ENCODE measurements around the gene MYCBP2.
"Not testable (repeated sequence)": the region's sequence is repeated elsewhere in the genome, so short reads cannot be mapped to it uniquely, and the experiment has no call there.

Gene MYCBP2

DNA sequence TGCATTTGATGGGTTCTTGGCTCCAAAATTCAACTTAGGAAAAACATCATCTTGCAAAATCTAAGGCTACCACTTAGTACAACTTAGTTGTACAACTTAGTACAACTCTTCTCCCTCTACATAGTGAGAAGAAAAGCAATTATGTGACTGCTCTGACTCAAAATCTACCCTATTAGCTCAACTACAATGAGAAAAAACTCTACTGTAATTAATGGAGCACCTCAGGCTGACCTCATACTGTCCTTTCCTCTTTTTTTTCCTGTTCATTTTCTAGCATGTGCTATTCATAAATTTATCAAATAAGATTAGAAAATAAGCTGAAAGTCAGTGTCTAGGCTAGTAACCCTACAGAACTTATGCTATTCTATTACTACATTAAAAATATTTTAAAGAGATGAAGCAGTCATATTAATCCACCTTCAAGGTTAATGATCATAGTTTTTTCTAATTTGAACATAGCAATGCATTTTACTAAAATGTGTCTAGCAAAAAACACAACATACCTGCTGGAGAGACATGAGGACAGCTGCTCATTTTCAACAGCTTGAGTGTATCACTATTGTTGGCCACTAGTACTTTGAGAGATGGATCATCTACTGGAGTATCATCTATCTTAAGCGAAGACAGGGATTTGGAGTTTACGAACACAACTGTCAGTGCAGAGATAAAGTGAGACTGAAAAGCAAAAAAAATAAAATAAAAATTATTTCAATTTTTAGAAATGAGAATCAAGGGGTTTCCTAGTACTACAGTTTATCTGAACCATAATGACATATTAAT, 311.8 kb downstream of the MYCBP2 start:
- Histone ChIP-seq H3K4me3 (ENCODE audit: low read depth, low read length) (no peak overlapping the region), H3K36me3 (ENCODE audit: control insufficient read depth in 2 of 2, insufficient read depth in 1 of 2, low read length in 2 of 2) (peaks cover 20 to 95% of the 10 kb centered on the region in 2 experiments), H3K4me1 (ENCODE audit: control insufficient read depth, insufficient read depth, low read length) (no peaks in the 10 kb centered on the region), H3K27ac (ENCODE audit: extremely low read depth, low read depth, low read length) (no peak overlapping the region), H3K9me3 (ENCODE audit: control insufficient read depth, insufficient read depth, low read depth, low read length) (no peaks in the 10 kb centered on the region)
- no peak for TF ChIP-seq ZNF629 (tag by site-specific recombination; IDR thresholded peaks at IDR 0.05)
- no peak for TF ChIP-seq ZIC2 (tag by site-specific recombination; IDR thresholded peaks at IDR 0.05)
- no peak for TF ChIP-seq ZNF514 (tag by site-specific recombination; IDR thresholded peaks at IDR 0.05)
- no peak for TF ChIP-seq ZNF223 (tag by site-specific recombination; IDR thresholded peaks at IDR 0.05)
- TF ChIP-seq, protein P1, sequence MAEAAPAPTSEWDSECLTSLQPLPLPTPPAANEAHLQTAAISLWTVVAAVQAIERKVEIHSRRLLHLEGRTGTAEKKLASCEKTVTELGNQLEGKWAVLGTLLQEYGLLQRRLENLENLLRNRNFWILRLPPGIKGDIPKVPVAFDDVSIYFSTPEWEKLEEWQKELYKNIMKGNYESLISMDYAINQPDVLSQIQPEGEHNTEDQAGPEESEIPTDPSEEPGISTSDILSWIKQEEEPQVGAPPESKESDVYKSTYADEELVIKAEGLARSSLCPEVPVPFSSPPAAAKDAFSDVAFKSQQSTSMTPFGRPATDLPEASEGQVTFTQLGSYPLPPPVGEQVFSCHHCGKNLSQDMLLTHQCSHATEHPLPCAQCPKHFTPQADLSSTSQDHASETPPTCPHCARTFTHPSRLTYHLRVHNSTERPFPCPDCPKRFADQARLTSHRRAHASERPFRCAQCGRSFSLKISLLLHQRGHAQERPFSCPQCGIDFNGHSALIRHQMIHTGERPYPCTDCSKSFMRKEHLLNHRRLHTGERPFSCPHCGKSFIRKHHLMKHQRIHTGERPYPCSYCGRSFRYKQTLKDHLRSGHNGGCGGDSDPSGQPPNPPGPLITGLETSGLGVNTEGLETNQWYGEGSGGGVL (tag by site-specific recombination; IDR thresholded peaks at IDR 0.05) = no peak
- TF ChIP-seq ZNF350 (tag by site-specific recombination; IDR thresholded peaks at IDR 0.05) = no peak
- no peak for TF ChIP-seq MYNN (tag by site-specific recombination; IDR thresholded peaks at IDR 0.05; ENCODE audit: borderline replicate concordance)
- no peak for TF ChIP-seq ZNF560 (tag by site-specific recombination; IDR thresholded peaks at IDR 0.05; ENCODE audit: borderline replicate concordance)
- TF ChIP-seq ZNF133 (tag by site-specific recombination; IDR thresholded peaks at IDR 0.05) = no peak
- TF ChIP-seq ZBTB21 (tag by site-specific recombination; IDR thresholded peaks at IDR 0.05) = no peak
- TF ChIP-seq ZNF530 (tag by site-specific recombination; IDR thresholded peaks at IDR 0.05; ENCODE audit: low read depth) = no peak
- no peak for TF ChIP-seq BCL11A (tag by site-specific recombination; IDR thresholded peaks at IDR 0.05; ENCODE audit: low read depth)
- TF ChIP-seq ZFHX2 (tag by site-specific recombination; conservative IDR thresholded peaks at IDR 0.05) = no peak
- no peak for TF ChIP-seq ZEB2 (tag by site-specific recombination; IDR thresholded peaks at IDR 0.05)
- TF ChIP-seq ZSCAN16 (tag by site-specific recombination; IDR thresholded peaks at IDR 0.05) = no peak
- no peak for TF ChIP-seq ZNF660 (tag by site-specific recombination; IDR thresholded peaks at IDR 0.05)
- TF ChIP-seq ZNF555 (tag by site-specific recombination; conservative IDR thresholded peaks at IDR 0.05) = no peak
- TF ChIP-seq ZNF157 (tag by site-specific recombination; IDR thresholded peaks at IDR 0.05) = no peak
- no peak for TF ChIP-seq TRIM28 (IDR thresholded peaks at IDR 0.05; ENCODE audit: borderline replicate concordance, low read length)
- ChIA-PET POLR2A (no interaction called here), CTCF (interaction anchor here (1.7 kb wide), 1 partner anchor 13 kb away, joined by 4 read pairs; no protein-coding TSS in a partner anchor)

DNA sequence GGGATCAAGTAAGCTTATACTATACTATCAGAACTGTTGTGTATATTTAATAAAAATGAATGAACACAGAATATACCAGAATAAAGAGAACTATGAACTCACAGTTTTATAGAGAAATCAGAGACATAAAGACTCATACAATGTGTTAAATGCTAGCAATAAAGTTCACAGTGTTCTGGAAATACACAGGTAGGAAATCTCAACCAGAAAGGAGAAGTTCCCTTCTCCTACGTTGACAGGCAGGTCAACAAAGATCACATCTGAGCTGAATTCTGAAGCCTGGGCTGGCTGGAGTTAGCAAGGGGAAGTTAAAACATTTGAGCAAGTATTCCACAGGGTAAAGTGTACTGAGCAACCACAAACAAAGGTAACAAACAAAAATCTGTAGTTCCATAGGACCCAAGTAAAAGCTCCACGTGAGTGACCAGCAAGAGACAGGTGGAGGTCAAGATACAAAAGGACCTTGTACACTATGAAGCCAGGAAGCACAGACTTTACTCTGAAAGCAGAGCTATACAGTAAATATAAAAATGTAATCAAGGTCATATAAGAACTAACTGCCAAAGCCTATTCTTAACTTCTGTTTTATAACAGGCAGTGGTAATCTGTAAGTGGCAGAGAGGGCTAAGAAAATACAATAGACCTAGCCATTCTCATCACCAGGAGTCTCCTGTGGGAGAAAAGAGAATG, 312.9 kb downstream of the MYCBP2 start:
- no peak overlapping the region for H3K27ac ChIP-seq (ENCODE audit: extremely low read depth, low read depth, low read length)
- POLR2A ChIA-PET = no interaction called here

DNA sequence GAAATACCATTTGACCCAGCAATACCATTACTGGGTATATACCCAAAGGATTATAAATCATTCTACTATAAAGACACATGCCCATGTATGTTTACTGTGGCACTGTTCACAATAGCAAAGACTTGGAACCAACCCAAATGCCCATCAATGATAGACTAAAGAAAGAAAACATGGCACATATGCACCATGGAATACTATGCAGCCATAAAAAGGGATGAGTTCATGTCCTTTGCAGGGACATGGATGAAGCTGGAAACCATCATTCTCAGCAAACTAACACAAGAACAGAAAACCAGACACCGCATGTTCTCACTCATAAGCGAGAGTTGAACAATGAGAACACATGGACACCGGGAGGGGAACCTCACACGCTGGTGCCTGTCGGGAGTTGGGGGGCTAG, 317.2 kb downstream of the MYCBP2 start:
- TF ChIP-seq ZNF146 (tag by site-specific recombination; IDR thresholded peaks at IDR 0.05) = peak; percentile 93
- H3K9me3 ChIP-seq (ENCODE audit: control insufficient read depth, insufficient read depth, low read depth, low read length); H3K4me3 ChIP-seq (ENCODE audit: low read depth, low read length); CTCF ChIA-PET; H3K27ac ChIP-seq (ENCODE audit: extremely low read depth, low read depth, low read length); H3K4me1 ChIP-seq (ENCODE audit: control insufficient read depth, insufficient read depth, low read length): not testable (repeated sequence)
- POLR2A ChIA-PET = interaction anchor here (0.6 kb wide), 1 partner anchor 1324 kb away, joined by 3 read pairs; no protein-coding TSS in a partner anchor
- peaks cover 9 to 84% of the 10 kb centered on the region in 2 experiments; a peak in 2 of 3 replicates for H3K36me3 ChIP-seq (ENCODE audit: control insufficient read depth in 2 of 2, insufficient read depth in 1 of 2, low read length in 2 of 2)

More for the DNA sequence above, 312.9 kb downstream of the MYCBP2 start:
- no peaks in the 10 kb centered on the region for H3K4me1 ChIP-seq (ENCODE audit: control insufficient read depth, insufficient read depth, low read length)
- no peaks in the 10 kb centered on the region for H3K9me3 ChIP-seq (ENCODE audit: control insufficient read depth, insufficient read depth, low read depth, low read length)
- no peak for TF ChIP-seq ZNF776 (tag by site-specific recombination; IDR thresholded peaks at IDR 0.05; ENCODE audit: borderline replicate concordance)
- no peak for TF ChIP-seq ZNF114 (tag by site-specific recombination; IDR thresholded peaks at IDR 0.05)
- no peak overlapping the region for H3K4me3 ChIP-seq (ENCODE audit: low read depth, low read length)
- peaks cover 20 to 98% of the 10 kb centered on the region in 2 experiments for H3K36me3 ChIP-seq (ENCODE audit: control insufficient read depth in 2 of 2, insufficient read depth in 1 of 2, low read length in 2 of 2)
- CTCF ChIA-PET = interaction anchor here (1.1 to 1.7 kb wide), 2 partner anchors 11 kb away, joined by 4 read pairs; no protein-coding TSS in a partner anchor

Measured in HEK293 (cell line).